ENCODE measurements around the gene FAM3A.

DNA sequence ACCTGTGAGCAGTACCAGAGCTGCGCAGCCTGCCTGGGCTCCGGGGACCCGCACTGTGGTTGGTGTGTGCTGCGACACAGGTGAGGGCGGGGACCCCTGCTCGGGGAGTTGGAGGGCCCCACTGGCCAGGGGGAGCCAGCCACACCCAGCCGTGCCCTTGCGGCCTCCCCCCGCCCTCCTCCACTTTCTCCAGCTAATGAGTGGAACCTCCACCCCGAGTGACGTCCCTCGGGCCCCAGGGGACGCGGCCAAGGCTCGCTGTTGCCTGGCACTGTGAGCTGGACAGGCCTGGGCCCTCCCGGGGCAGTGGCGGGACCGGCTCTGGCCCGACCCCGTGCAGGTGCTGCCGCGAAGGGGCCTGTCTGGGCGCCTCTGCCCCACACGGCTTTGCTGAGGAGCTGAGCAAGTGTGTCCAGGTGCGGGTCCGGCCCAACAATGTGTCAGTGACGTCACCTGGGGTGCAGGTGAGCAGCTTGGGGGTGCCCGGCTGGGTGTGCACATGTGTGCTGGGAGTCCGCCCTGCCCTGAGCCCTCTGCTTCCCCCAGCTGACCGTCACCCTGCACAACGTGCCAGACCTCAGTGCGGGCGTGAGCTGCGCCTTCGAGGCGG is 52.3 kb downstream of the FAM3A start:
- no peak for TF ChIP-seq ARNTL (CRISPR knock-in tag; IDR thresholded peaks at IDR 0.05; ENCODE audit: borderline replicate concordance, low read depth)
- TF ChIP-seq, protein P1, sequence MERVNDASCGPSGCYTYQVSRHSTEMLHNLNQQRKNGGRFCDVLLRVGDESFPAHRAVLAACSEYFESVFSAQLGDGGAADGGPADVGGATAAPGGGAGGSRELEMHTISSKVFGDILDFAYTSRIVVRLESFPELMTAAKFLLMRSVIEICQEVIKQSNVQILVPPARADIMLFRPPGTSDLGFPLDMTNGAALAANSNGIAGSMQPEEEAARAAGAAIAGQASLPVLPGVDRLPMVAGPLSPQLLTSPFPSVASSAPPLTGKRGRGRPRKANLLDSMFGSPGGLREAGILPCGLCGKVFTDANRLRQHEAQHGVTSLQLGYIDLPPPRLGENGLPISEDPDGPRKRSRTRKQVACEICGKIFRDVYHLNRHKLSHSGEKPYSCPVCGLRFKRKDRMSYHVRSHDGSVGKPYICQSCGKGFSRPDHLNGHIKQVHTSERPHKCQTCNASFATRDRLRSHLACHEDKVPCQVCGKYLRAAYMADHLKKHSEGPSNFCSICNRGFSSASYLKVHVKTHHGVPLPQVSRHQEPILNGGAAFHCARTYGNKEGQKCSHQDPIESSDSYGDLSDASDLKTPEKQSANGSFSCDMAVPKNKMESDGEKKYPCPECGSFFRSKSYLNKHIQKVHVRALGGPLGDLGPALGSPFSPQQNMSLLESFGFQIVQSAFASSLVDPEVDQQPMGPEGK (CRISPR knock-in tag; IDR thresholded peaks at IDR 0.05; ENCODE audit: borderline replicate concordance), result no peak
- no peak for TF ChIP-seq ZNF70 (CRISPR knock-in tag; IDR thresholded peaks at IDR 0.05)
- TF ChIP-seq, protein P2, sequence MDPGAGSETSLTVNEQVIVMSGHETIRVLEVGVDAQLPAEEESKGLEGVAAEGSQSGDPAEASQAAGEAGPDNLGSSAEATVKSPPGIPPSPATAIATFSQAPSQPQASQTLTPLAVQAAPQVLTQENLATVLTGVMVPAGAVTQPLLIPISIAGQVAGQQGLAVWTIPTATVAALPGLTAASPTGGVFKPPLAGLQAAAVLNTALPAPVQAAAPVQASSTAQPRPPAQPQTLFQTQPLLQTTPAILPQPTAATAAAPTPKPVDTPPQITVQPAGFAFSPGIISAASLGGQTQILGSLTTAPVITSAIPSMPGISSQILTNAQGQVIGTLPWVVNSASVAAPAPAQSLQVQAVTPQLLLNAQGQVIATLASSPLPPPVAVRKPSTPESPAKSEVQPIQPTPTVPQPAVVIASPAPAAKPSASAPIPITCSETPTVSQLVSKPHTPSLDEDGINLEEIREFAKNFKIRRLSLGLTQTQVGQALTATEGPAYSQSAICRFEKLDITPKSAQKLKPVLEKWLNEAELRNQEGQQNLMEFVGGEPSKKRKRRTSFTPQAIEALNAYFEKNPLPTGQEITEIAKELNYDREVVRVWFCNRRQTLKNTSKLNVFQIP (CRISPR knock-in tag; IDR thresholded peaks at IDR 0.05; ENCODE audit: borderline replicate concordance, low read depth), result no peak
- no peak for TF ChIP-seq ZFP3 (CRISPR knock-in tag; IDR thresholded peaks at IDR 0.05)
- TF ChIP-seq OSR1 (CRISPR knock-in tag; IDR thresholded peaks at IDR 0.05), result no peak
- TF ChIP-seq, protein P3, sequence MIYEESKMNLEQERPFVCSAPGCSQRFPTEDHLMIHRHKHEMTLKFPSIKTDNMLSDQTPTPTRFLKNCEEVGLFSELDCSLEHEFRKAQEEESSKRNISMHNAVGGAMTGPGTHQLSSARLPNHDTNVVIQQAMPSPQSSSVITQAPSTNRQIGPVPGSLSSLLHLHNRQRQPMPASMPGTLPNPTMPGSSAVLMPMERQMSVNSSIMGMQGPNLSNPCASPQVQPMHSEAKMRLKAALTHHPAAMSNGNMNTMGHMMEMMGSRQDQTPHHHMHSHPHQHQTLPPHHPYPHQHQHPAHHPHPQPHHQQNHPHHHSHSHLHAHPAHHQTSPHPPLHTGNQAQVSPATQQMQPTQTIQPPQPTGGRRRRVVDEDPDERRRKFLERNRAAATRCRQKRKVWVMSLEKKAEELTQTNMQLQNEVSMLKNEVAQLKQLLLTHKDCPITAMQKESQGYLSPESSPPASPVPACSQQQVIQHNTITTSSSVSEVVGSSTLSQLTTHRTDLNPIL (CRISPR knock-in tag; IDR thresholded peaks at IDR 0.05; ENCODE audit: low read depth), result no peak
- TF ChIP-seq SNAI2 (CRISPR knock-in tag; IDR thresholded peaks at IDR 0.05), result no peak
- TF ChIP-seq TOX (CRISPR knock-in tag; IDR thresholded peaks at IDR 0.05; ENCODE audit: borderline replicate concordance), result no peak
- no peak for TF ChIP-seq ZNF565 (CRISPR knock-in tag; conservative IDR thresholded peaks at IDR 0.05; ENCODE audit: low read depth)
- TF ChIP-seq RARB (CRISPR knock-in tag; IDR thresholded peaks at IDR 0.05), result no peak
- TF ChIP-seq PPARA (CRISPR knock-in tag; IDR thresholded peaks at IDR 0.05; ENCODE audit: borderline replicate concordance), result no peak
